GM04503 (cell line): Measurements from ENCODE around the gene CEP350.

Source experiments
- DNase-seq: peaks from one replicate; pipeline ENCODE4 v3.0.0-alpha.2; 2012; ENCODE audit warnings: low read depth

CEP350 gene

GRCh38 chr1:180156631-180157091 is 202.1 kb downstream of the CEP350 start:
- DNase-seq, result peak; percentile 65

- no peak for DNase-seq
These were observed 202.5 kb downstream of the CEP350 start for GRCh38 chr1:180157108-180157507.

- no peak for DNase-seq
These were observed 203.0 kb downstream of the CEP350 start for GRCh38 chr1:180157576-180158057.

GRCh38 chr1:180158149-180159147 is 203.8 kb downstream of the CEP350 start:
- no peak for DNase-seq

- no peak for DNase-seq
These were observed 205.7 kb downstream of the CEP350 start for GRCh38 chr1:180160357-180160756.

- DNase-seq, result no peak
These were observed 208.4 kb downstream of the CEP350 start for GRCh38 chr1:180163041-180163440.
